ENCODE results near the gene AGFG1.
"Not testable (repeated sequence)": the region's sequence is repeated elsewhere in the genome, so short reads cannot be mapped to it uniquely, and the experiment has no call there.

DNA sequence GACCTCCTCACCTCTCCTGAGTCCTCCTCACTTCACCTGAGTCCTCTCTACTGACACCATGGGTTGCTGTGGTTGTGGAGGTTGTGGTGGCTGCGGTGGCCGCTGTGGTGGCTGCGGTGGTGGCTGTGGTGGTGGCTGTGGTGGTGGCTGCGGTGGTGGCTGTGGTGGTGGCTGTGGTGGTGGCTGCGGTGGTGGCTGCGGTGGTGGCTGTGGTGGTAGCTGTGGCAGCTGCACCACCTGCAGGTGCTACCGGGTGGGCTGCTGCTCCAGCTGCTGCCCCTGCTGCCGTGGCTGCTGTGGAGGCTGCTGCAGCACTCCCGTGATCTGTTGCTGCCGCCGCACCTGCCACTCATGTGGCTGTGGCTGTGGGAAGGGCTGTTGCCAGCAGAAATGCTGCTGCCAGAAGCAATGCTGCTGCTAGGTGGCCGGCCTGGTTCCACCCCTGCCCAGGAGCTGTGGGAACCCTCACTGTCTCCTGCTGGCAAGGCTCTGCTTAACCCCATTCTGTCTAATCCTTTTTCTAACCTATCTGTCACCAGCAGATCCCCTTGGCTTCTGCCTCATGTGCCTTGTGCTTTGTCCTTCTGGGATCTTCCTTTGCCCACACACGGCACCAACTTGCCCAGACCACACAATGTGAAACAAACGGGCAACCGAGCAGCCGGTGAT, 127.0 kb downstream of the AGFG1 start, which contains the start of gene SCYGR2:
- TF ChIP-seq POLR2A (IDR thresholded peaks at IDR 0.05) = not testable (repeated sequence)
- TF ChIP-seq, protein P1, sequence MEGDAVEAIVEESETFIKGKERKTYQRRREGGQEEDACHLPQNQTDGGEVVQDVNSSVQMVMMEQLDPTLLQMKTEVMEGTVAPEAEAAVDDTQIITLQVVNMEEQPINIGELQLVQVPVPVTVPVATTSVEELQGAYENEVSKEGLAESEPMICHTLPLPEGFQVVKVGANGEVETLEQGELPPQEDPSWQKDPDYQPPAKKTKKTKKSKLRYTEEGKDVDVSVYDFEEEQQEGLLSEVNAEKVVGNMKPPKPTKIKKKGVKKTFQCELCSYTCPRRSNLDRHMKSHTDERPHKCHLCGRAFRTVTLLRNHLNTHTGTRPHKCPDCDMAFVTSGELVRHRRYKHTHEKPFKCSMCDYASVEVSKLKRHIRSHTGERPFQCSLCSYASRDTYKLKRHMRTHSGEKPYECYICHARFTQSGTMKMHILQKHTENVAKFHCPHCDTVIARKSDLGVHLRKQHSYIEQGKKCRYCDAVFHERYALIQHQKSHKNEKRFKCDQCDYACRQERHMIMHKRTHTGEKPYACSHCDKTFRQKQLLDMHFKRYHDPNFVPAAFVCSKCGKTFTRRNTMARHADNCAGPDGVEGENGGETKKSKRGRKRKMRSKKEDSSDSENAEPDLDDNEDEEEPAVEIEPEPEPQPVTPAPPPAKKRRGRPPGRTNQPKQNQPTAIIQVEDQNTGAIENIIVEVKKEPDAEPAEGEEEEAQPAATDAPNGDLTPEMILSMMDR (IDR thresholded peaks at IDR 0.05) = not testable (repeated sequence)
